GM06990 (cell line): ENCODE data around the gene PC.

Experiments
- DNase-seq: peaks from one replicate; pipeline ENCODE4 v3.0.0-alpha.2; 2011; ENCODE audit not compliant: insufficient read length; ENCODE audit errors: extremely low read depth
- H3K27me3 ChIP-seq: replicated peaks from 2 replicates; pipeline ENCODE4 v1.6.0; 2011; ENCODE audit warnings: low read length; ENCODE audit not compliant: control insufficient read depth, insufficient read depth
- H3K36me3 ChIP-seq: 2 replicates; pipeline ENCODE4 v1.5.1; 2011; ENCODE audit warnings: low read length; ENCODE audit not compliant: control insufficient read depth, insufficient read depth
- H3K4me3 ChIP-seq: replicated peaks from 2 replicates; pipeline ENCODE4 v1.5.1; 2011; ENCODE audit warnings: low read depth, mild to moderate bottlenecking, control low read depth, low read length
- CTCF ChIP-seq: IDR thresholded peaks from 2 replicates; pipeline ENCODE4 v1.5.1; 2011; ENCODE audit warnings: low read length, control low read depth, mild to moderate bottlenecking, inconsistent platforms; ENCODE audit not compliant: insufficient read depth, poor library complexity, severe bottlenecking

Gene PC

GRCh38 chr11:66820901-66821300 lies 137.3 kb downstream of the PC start:
- no peak for TF ChIP-seq CTCF
- DNase-seq, result no peak
- no peaks in the 10 kb centered on the region; the same call in 1 of the 2 replicates for H3K36me3 ChIP-seq
- no peaks in the 10 kb centered on the region for H3K27me3 ChIP-seq
- H3K4me3 ChIP-seq, result no peak overlapping the region

GRCh38 chr11:66820381-66820780 lies 137.8 kb downstream of the PC start:
- Histone ChIP-seq H3K4me3 (no peak overlapping the region), H3K27me3 (no peaks in the 10 kb centered on the region), H3K36me3 (no peaks in the 10 kb centered on the region; the same call in 1 of the 2 replicates)
- no peak for TF ChIP-seq CTCF
- no peak for DNase-seq

- Histone ChIP-seq H3K27me3 (no peaks in the 10 kb centered on the region), H3K4me3 (no peak overlapping the region), H3K36me3 (no peaks in the 10 kb centered on the region; the same call in 1 of the 2 replicates)
- TF ChIP-seq CTCF, result no peak
- DNase-seq, result no peak
These were observed 139.8 kb downstream of the PC start for GRCh38 chr11:66818231-66818955.

GRCh38 chr11:66815646-66816045 lies 142.5 kb downstream of the PC start:
- no peak for TF ChIP-seq CTCF
- no peak for DNase-seq
- H3K36me3 ChIP-seq, result no peaks in the 10 kb centered on the region; the same call in 1 of the 2 replicates
- H3K27me3 ChIP-seq, result no peaks in the 10 kb centered on the region
- no peak overlapping the region for H3K4me3 ChIP-seq

GRCh38 chr11:66814678-66815077 lies 143.5 kb downstream of the PC start:
- no peak for DNase-seq
- Histone ChIP-seq H3K4me3 (no peak overlapping the region), H3K27me3 (no peaks in the 10 kb centered on the region), H3K36me3 (no peaks in the 10 kb centered on the region; the same call in 1 of the 2 replicates)
- no peak for TF ChIP-seq CTCF

- no peak for TF ChIP-seq CTCF
- H3K27me3 ChIP-seq, result no peaks in the 10 kb centered on the region
- no peak overlapping the region for H3K4me3 ChIP-seq
- no peak for DNase-seq
- no peaks in the 10 kb centered on the region for H3K36me3 ChIP-seq
These were observed 147.5 kb downstream of the PC start for GRCh38 chr11:66810576-66811185.
